ENCODE data around the gene MON2. TPM values are rescaled to one million over a fixed set of nuclear protein-coding genes. Genes with fewer than 3 reads are reported as not detected.

The MON2 gene
- total and polyA plus RNA-seq, 2 of the 8 experiments (the other 6 are each of a cell fraction or from before 2014, with no cell fraction given), result 3.8 to 21.8 TPM

- peak; percentile 78; the same call in 1 of the 2 replicates for TF ChIP-seq TAF1 (IDR thresholded peaks at IDR 0.05; ENCODE audit: low read depth, low read length)
- no peak for TF ChIP-seq BRCA1 (IDR thresholded peaks at IDR 0.05; ENCODE audit: low read depth, low read length)
- TF ChIP-seq CTCF (IDR thresholded peaks at IDR 0.05; ENCODE audit: control extremely low read depth in 1 of 3, insufficient read depth in 1 of 3, low read depth in 1 of 3, low read length in 3 of 3), result no peak
- peak; percentile 59 for TF ChIP-seq KDM4A (IDR thresholded peaks at IDR 0.05; ENCODE audit: low read depth, low read length, severe bottlenecking)
- TF ChIP-seq HDAC2 (IDR thresholded peaks at IDR 0.05; ENCODE audit: borderline replicate concordance in 1 of 2, low read depth in 2 of 2, low read length in 2 of 2), result peak in 1 of 2 experiments; percentile 13; a peak in 1 of 4 replicates
- TF ChIP-seq SRF (IDR thresholded peaks at IDR 0.05; ENCODE audit: low read depth, low read length), result no peak
- no peak for TF ChIP-seq NRF1 (IDR thresholded peaks at IDR 0.05; ENCODE audit: low read depth, low read length)
- no peak for TF ChIP-seq POU5F1 (IDR thresholded peaks at IDR 0.05; ENCODE audit: low read depth, low read length)
- TF ChIP-seq SAP30 (IDR thresholded peaks at IDR 0.05; ENCODE audit: insufficient read depth, insufficient replicate concordance, low read length), result no peak
- TF ChIP-seq KDM1A (IDR thresholded peaks at IDR 0.05; ENCODE audit: borderline replicate concordance, low read length), result peak; percentile 77; the same call in 1 of the 2 replicates
- TF ChIP-seq TCF12 (IDR thresholded peaks at IDR 0.05; ENCODE audit: low read depth, low read length), result no peak
- peak; percentile 85 for TF ChIP-seq PHF8 (conservative IDR thresholded peaks at IDR 0.05; ENCODE audit: low read depth, low read length)
- no peak for TF ChIP-seq SP1 (IDR thresholded peaks at IDR 0.05; ENCODE audit: low read depth, low read length)
- peak; percentile 88 for TF ChIP-seq ASH2L (IDR thresholded peaks at IDR 0.05; ENCODE audit: low read length)
- TF ChIP-seq SIRT6 (IDR thresholded peaks at IDR 0.05; ENCODE audit: low read length), result no peak
- TF ChIP-seq SIN3A (conservative IDR thresholded peaks at IDR 0.05 in 1 of 2, IDR thresholded peaks at IDR 0.05 in 1 of 2; ENCODE audit: low read depth in 1 of 2, low read length in 2 of 2), result peak in 1 of 2 experiments; percentile 69; a peak in 1 of 4 replicates
- TF ChIP-seq RAD21 (IDR thresholded peaks at IDR 0.05 in 1 of 2, conservative IDR thresholded peaks at IDR 0.05 in 1 of 2; ENCODE audit: low read depth in 2 of 2, low read length in 2 of 2), result no peak
- no peak for TF ChIP-seq ZNF274 (IDR thresholded peaks at IDR 0.05; ENCODE audit: borderline replicate concordance, extremely low read depth, low read length)
- TF ChIP-seq E2F6 (IDR thresholded peaks at IDR 0.05), result peak; percentile 93
Observed at GRCh38 chr12:62602255-62603060, 135.8 kb downstream of the MON2 start (continued).
